Adipocyte (in vitro differentiated cells): Measurements from ENCODE around the gene GDF15.
"Not testable (repeated sequence)": the region's sequence is repeated elsewhere in the genome, so short reads cannot be mapped to it uniquely, and the experiment has no call there.

Experiments used
- DNase-seq: peaks from one replicate; pipeline ENCODE4 v3.0.0-alpha.2; 2015; ENCODE audit warnings: low read depth
- H3K27me3 ChIP-seq: replicated peaks from 2 replicates; pipeline ENCODE4 v1.7.0; 2013; ENCODE audit warnings: mild to moderate bottlenecking, low read length, moderate library complexity; ENCODE audit not compliant: control insufficient read depth, insufficient read depth
- H3K36me3 ChIP-seq: 2 replicates; pipeline ENCODE4 v1.7.0; 2013; ENCODE audit warnings: low read length, mild to moderate bottlenecking, moderate library complexity; ENCODE audit not compliant: control insufficient read depth, insufficient read depth, severe bottlenecking
- H3K4me1 ChIP-seq: 2 replicates; pipeline ENCODE4 v1.7.0; 2013; ENCODE audit warnings: mild to moderate bottlenecking, low read length, moderate library complexity; ENCODE audit not compliant: control insufficient read depth, insufficient read depth
- H3K4me3 ChIP-seq: 2 replicates; pipeline ENCODE4 v1.7.0; 2013; ENCODE audit warnings: mild to moderate bottlenecking, low read length, moderate library complexity
- H3K9ac ChIP-seq: 2 replicates; pipeline ENCODE4 v1.7.0; 2013; ENCODE audit warnings: mild to moderate bottlenecking, low read length, moderate library complexity
- H3K9me3 ChIP-seq: 2 replicates; pipeline ENCODE4 v1.7.0; 2013; ENCODE audit warnings: mild to moderate bottlenecking, low read length, moderate library complexity; ENCODE audit not compliant: control insufficient read depth

Gene GDF15

DNA sequence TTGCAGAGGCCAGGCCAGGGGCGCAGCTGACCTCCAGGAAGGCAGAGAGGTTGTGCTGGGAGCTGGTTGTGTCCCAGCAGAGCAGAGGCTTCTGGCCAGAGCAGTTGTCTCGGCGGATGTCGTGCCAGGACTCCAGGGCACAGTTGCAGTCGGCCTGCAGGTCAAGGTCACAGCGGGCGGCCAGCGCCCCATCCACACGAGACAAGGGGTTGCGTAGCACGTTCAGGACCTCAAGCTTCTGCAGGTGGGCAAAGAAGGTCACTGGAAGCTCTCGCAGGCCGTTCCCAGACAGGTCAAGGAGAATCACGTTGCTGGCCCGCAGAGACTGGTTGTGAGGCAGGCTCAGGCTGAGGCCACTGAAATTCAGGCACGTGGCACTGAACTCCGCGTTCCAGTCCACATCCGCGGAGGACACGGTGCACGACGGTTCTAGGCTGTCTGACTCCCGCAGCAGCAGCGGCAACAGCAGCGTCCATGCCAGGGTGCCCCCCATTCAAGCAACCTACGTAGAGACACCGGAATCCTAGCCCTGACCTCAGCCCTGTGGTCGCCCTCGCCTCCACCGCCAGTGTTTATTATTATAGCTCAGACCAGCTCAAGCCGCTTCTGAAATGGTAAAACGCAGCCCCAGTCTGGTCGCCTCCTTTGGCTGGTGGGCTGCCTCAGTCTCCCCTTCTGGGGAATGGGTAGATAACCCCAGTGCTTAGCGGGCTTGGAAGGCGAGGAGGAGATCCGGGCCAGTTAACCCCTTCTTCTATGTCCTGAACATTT is 10.7 kb downstream of the GDF15 start:
- no peak overlapping the region for H3K4me3 ChIP-seq

GRCh38 chr19:18397242-18398202 is 11.6 kb downstream of the GDF15 start, which contains the start of gene LRRC25:
Gene LRRC25, minus strand, starts transcription at chr19:18397622. Its CDS starts 659 bp downstream, at chr19:18396963.
- H3K9ac ChIP-seq = no peak within 1 kb of the TSS
- H3K4me3 ChIP-seq = no peak within 1 kb of the TSS
- peaks cover 7% of the 10 kb centered on the region for H3K4me1 ChIP-seq
- H3K27me3 ChIP-seq = peaks cover 7% of the 10 kb centered on the region
- no peak for DNase-seq
- no peaks in the 10 kb centered on the region for H3K9me3 ChIP-seq
- no peaks in the 10 kb centered on the region for H3K36me3 ChIP-seq

More for the DNA sequence above, 10.7 kb downstream of the GDF15 start:
- Histone ChIP-seq H3K4me1 (peaks cover 7% of the 10 kb centered on the region), H3K27me3 (peaks cover 7% of the 10 kb centered on the region), H3K9me3 (no peaks in the 10 kb centered on the region), H3K9ac (no peak overlapping the region), H3K36me3 (no peaks in the 10 kb centered on the region)
- no peak for DNase-seq

- H3K9me3 ChIP-seq = no peaks in the 10 kb centered on the region
- H3K4me1 ChIP-seq = peaks cover 7% of the 10 kb centered on the region
- no peaks in the 10 kb centered on the region for H3K36me3 ChIP-seq
- peaks cover 7% of the 10 kb centered on the region for H3K27me3 ChIP-seq
- peak; percentile 50 for DNase-seq
- no peak overlapping the region for H3K9ac ChIP-seq
- no peak overlapping the region for H3K4me3 ChIP-seq
Measured at GRCh38 chr19:18399008-18399407, 13.1 kb downstream of the GDF15 start.

GRCh38 chr19:18401580-18402112 is 15.7 kb downstream of the GDF15 start:
- H3K36me3 ChIP-seq = no peaks in the 10 kb centered on the region
- DNase-seq = peak; percentile 67
- no peaks in the 10 kb centered on the region for H3K9me3 ChIP-seq
- no peak overlapping the region for H3K9ac ChIP-seq
- no peak overlapping the region for H3K4me3 ChIP-seq
- peaks cover 7% of the 10 kb centered on the region for H3K27me3 ChIP-seq
- H3K4me1 ChIP-seq = peaks cover 7% of the 10 kb centered on the region

- not testable (repeated sequence) for DNase-seq, H3K4me1 ChIP-seq, H3K9ac ChIP-seq, H3K4me3 ChIP-seq, H3K36me3 ChIP-seq, H3K27me3 ChIP-seq, H3K9me3 ChIP-seq
Measured at GRCh38 chr19:18402455-18403248, 16.7 kb downstream of the GDF15 start.

DNA sequence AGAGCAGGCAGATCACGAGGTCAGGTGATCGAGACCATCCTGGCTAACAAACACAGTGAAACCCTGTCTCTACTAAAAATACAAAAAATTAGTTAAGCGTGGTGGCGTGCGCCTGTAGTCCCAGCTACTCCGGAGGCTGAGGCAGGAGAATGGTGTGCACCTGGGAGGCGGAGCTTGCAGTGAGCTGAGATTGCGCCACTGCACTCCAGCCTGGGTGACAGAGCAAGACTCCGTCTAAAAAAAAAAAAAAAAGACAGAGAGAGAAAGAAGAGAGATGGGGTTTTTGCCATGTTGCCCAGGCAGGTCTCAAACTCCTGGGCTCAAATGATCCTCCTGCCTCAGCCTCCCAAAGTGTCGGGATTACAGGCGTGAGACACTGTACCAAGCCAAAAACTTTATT is 19.8 kb downstream of the GDF15 start:
- not testable (repeated sequence) for H3K4me3 ChIP-seq, H3K4me1 ChIP-seq, H3K9me3 ChIP-seq, DNase-seq, H3K9ac ChIP-seq, H3K27me3 ChIP-seq, H3K36me3 ChIP-seq

DNA sequence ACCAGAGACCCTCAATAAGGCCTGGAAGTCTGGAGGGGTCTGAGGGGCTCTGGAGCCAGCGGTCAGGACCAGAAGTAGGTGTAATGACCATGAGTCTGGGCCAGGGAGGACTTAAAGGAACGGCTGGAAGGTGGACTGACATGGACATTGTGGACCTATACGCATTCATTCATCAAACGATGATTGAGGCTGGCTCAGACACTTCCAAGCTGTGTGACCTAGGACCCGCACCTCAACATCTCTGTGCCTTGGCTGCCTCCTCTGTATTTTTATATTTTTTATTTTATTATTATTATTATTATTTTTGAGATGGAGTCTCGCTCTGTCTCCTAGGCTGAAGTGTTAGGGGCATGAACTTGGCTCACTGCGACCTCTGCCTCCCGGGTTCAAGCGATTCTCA is 20.8 kb downstream of the GDF15 start:
- Histone ChIP-seq H3K36me3 (no peaks in the 10 kb centered on the region), H3K4me3 (no peak overlapping the region), H3K27me3 (no peaks in the 10 kb centered on the region), H3K4me1 (peaks cover 3% of the 10 kb centered on the region), H3K9me3 (no peaks in the 10 kb centered on the region), H3K9ac (no peak overlapping the region)
- no peak for DNase-seq

DNA sequence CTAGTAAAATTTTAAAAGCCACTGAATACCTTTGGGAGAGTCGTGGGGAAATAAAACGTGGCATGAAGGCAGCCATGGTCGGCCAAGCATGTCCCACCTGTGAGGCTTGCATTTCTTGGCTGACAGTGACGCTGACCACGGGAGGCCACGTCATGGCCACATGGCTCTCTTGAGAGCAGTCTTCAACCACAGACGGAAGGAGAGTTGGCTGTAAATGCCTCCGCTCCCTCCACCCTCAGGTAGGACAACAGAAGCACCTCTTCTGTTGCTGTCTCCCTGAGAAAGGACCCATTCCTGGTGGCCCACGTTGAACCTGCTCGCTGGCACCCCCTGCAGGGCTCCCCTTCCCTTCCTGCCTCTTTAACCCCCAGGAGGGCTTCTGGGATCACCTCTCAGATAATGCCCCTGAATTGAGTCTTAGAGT is 22.1 kb downstream of the GDF15 start:
- Histone ChIP-seq H3K9ac (no peak overlapping the region), H3K27me3 (no peaks in the 10 kb centered on the region), H3K4me3 (no peak overlapping the region), H3K36me3 (no peaks in the 10 kb centered on the region), H3K4me1 (peaks cover 3% of the 10 kb centered on the region), H3K9me3 (no peaks in the 10 kb centered on the region)
- DNase-seq = no peak

DNA sequence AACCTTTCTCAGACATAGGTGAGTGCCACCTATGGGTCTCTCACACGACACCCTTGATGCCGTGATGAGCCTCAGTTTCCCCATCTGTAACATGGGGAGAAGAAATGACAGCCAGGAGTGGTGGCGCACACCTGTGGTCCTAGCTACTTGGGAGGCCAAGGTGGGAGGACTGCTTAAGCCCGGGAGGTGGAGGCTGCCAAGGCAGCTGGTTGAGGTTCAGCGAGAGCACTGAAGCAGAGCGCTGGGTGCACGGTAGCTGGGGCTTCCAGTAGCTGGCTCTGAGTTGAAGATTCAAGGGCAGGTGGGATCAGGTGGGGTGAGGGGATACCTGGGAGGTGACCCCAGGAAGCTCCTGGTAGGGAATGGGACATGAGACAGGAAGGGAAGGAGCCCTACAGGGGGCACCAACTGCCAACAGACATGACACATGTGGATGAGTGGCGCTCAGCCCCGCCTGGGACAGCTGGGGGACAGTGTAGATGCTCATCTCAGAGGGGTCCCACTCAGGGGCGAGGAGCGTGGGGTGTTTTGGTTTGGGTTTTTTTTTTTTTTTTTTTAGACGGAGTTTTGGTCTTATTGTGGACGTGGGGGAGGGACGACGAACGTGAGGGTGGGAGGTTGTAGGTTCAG is 26.8 kb downstream of the GDF15 start:
- no peak for DNase-seq
- Histone ChIP-seq H3K9me3 (no peaks in the 10 kb centered on the region), H3K4me1 (peaks cover 31% of the 10 kb centered on the region), H3K36me3 (no peaks in the 10 kb centered on the region), H3K9ac (no peak overlapping the region), H3K27me3 (no peaks in the 10 kb centered on the region), H3K4me3 (no peak overlapping the region)

GRCh38 chr19:18414504-18415177 is 28.7 kb downstream of the GDF15 start:
- Histone ChIP-seq H3K27me3 (no peaks in the 10 kb centered on the region), H3K9me3 (no peaks in the 10 kb centered on the region), H3K4me1 (peaks cover 43% of the 10 kb centered on the region), H3K36me3 (no peaks in the 10 kb centered on the region), H3K9ac (peak overlapping the region; percentile 86), H3K4me3 (peak overlapping the region; percentile 70)
- DNase-seq = no peak
